Measurements from ENCODE around the gene JCAD. TPM values are rescaled to one million over a fixed set of nuclear protein-coding genes. Genes with fewer than 3 reads are reported as not detected.
A peak's percentile ranks its signal among the peaks of the same experiment; 100 is the strongest.
"Not testable (repeated sequence)": the region's sequence is repeated elsewhere in the genome, so short reads cannot be mapped to it uniquely, and the experiment has no call there.

The JCAD gene
- total RNA-seq, 1 experiment from 2014 or later: 0.77 TPM

GRCh38 chr10:30026080-30026479 is 33.3 kb downstream of the JCAD start:
- Histone ChIP-seq H3K14ac (ENCODE audit: insufficient read depth, low read length) (no peak overlapping the region), H2AK5ac (ENCODE audit: insufficient read length, low read length) (no peak overlapping the region), H2BK120ac (ENCODE audit: low read depth, low read length, poor library complexity, severe bottlenecking) (no peak overlapping the region), H3K4me2 (ENCODE audit: insufficient read depth, insufficient read length, low read length) (no peak overlapping the region), H2BK5ac (ENCODE audit: insufficient read length, low read length) (no peak overlapping the region), H3K18ac (ENCODE audit: insufficient read length, low read depth, low read length) (no peak overlapping the region), H3K56ac (ENCODE audit: insufficient read length, low read depth, low read length) (no peak overlapping the region), H3K79me1 (ENCODE audit: insufficient read depth, low read depth, low read length, poor library complexity, severe bottlenecking) (no peaks in the 10 kb centered on the region), H4K8ac (replicated peaks; ENCODE audit: insufficient read length, low read depth, low read length) (no peak overlapping the region), H3K4me1 (ENCODE audit: insufficient read depth, low read length) (no peaks in the 10 kb centered on the region), H2BK15ac (ENCODE audit: low read depth, low read length) (no peak overlapping the region), H3K23me2 (ENCODE audit: insufficient read length, low read depth, low read length, poor library complexity, severe bottlenecking) (no peaks in the 10 kb centered on the region), H3K27me3 (ENCODE audit: insufficient read depth, low read length) (no peaks in the 10 kb centered on the region), H4K5ac (ENCODE audit: insufficient read length, low read depth, low read length) (no peak overlapping the region), H2BK12ac (ENCODE audit: insufficient read length, low read depth, low read length) (no peak overlapping the region), H4K91ac (ENCODE audit: insufficient read length, low read depth, low read length) (no peak overlapping the region), H2AFZ (ENCODE audit: low read length) (no peak overlapping the region), H3K27ac (ENCODE audit: insufficient read length, low read depth, low read length) (no peak overlapping the region), H3K9ac (ENCODE audit: extremely low read depth, insufficient read length, low read length) (no peak overlapping the region), H3K23ac (ENCODE audit: insufficient read length, low read depth, low read length) (no peak overlapping the region), H3K9me3 (ENCODE audit: control insufficient read depth, low read depth, low read length) (no peaks in the 10 kb centered on the region), H3K79me2 (ENCODE audit: insufficient read depth, low read length) (no peaks in the 10 kb centered on the region), H3K4ac (ENCODE audit: low read depth, low read length) (no peak overlapping the region), H3T11ph (ENCODE audit: low read length) (no peak overlapping the region), H4K20me1 (ENCODE audit: control insufficient read depth, insufficient read depth, insufficient read length) (no peaks in the 10 kb centered on the region), H2BK20ac (ENCODE audit: low read depth, low read length, poor library complexity, severe bottlenecking) (no peak overlapping the region)
- no peak overlapping the region; a peak in 1 of 5 replicates for H3K4me3 Mint-ChIP-seq
- H3K27me3 Mint-ChIP-seq (ENCODE audit: low read depth): peaks cover 10% of the 10 kb centered on the region
- H3K36me3 Mint-ChIP-seq (ENCODE audit: insufficient read depth in 1 of 3, low read depth in 3 of 3): no peaks in the 10 kb centered on the region; a peak in 1 of 7 replicates
- H3K27ac Mint-ChIP-seq: peak overlapping the region in 1 of 3 experiments; percentile 13; a peak in 1 of 7 replicates
- no CpG with 5 or more reads among the region's 10 CpGs for WGBS (ENCODE audit: extremely low coverage, insufficient read length, low lambda C conversion rate)
- TF ChIP-seq CTCF (conservative IDR thresholded peaks at IDR 0.05): no peak
- no peaks in the 10 kb centered on the region for H3K9me3 Mint-ChIP-seq
- peaks cover 7% of the 10 kb centered on the region in 2 experiments for H3K4me1 Mint-ChIP-seq
- DNase-seq: no peak

GRCh38 chr10:30025428-30025827 is 34.0 kb downstream of the JCAD start:
- not testable (repeated sequence) for DNase-seq; H3K56ac ChIP-seq (ENCODE audit: insufficient read length, low read depth, low read length); H3K4me2 ChIP-seq (ENCODE audit: insufficient read depth, insufficient read length, low read length); H2BK120ac ChIP-seq (ENCODE audit: low read depth, low read length, poor library complexity, severe bottlenecking); H3K23ac ChIP-seq (ENCODE audit: insufficient read length, low read depth, low read length); H2BK15ac ChIP-seq (ENCODE audit: low read depth, low read length); H3K4me3 Mint-ChIP-seq; H2BK5ac ChIP-seq (ENCODE audit: insufficient read length, low read length); H4K20me1 ChIP-seq (ENCODE audit: control insufficient read depth, insufficient read depth, insufficient read length); H3K4me1 Mint-ChIP-seq; H3T11ph ChIP-seq (ENCODE audit: low read length); H2AFZ ChIP-seq (ENCODE audit: low read length); H3K14ac ChIP-seq (ENCODE audit: insufficient read depth, low read length); H3K9ac ChIP-seq (ENCODE audit: extremely low read depth, insufficient read length, low read length); H3K79me2 ChIP-seq (ENCODE audit: insufficient read depth, low read length); H3K27ac Mint-ChIP-seq; H3K23me2 ChIP-seq (ENCODE audit: insufficient read length, low read depth, low read length, poor library complexity, severe bottlenecking); H3K36me3 Mint-ChIP-seq (ENCODE audit: insufficient read depth in 1 of 3, low read depth in 3 of 3); H2BK12ac ChIP-seq (ENCODE audit: insufficient read length, low read depth, low read length); H2AK5ac ChIP-seq (ENCODE audit: insufficient read length, low read length); H4K91ac ChIP-seq (ENCODE audit: insufficient read length, low read depth, low read length); H4K8ac ChIP-seq (replicated peaks; ENCODE audit: insufficient read length, low read depth, low read length); H3K4ac ChIP-seq (ENCODE audit: low read depth, low read length); H3K9me3 ChIP-seq (ENCODE audit: control insufficient read depth, low read depth, low read length); H4K5ac ChIP-seq (ENCODE audit: insufficient read length, low read depth, low read length); H3K79me1 ChIP-seq (ENCODE audit: insufficient read depth, low read depth, low read length, poor library complexity, severe bottlenecking); H2BK20ac ChIP-seq (ENCODE audit: low read depth, low read length, poor library complexity, severe bottlenecking); H3K27me3 ChIP-seq (ENCODE audit: insufficient read depth, low read length); H3K4me1 ChIP-seq (ENCODE audit: insufficient read depth, low read length); H3K9me3 Mint-ChIP-seq; H3K27ac ChIP-seq (ENCODE audit: insufficient read length, low read depth, low read length); H3K18ac ChIP-seq (ENCODE audit: insufficient read length, low read depth, low read length)
- H3K27me3 Mint-ChIP-seq (ENCODE audit: low read depth): peaks cover 10% of the 10 kb centered on the region
- no CpG with 5 or more reads among the region's 8 CpGs for WGBS (ENCODE audit: extremely low coverage, insufficient read length, low lambda C conversion rate)
